ENCODE measurements around the gene TBC1D5. TPM values are rescaled to one million over a fixed set of nuclear protein-coding genes. Genes with fewer than 3 reads are reported as not detected.

TBC1D5 gene
- total and polyA plus RNA-seq, 2 of the 4 experiments (the other 2 are of a cell fraction): 16.4 to 57.0 TPM

DNA sequence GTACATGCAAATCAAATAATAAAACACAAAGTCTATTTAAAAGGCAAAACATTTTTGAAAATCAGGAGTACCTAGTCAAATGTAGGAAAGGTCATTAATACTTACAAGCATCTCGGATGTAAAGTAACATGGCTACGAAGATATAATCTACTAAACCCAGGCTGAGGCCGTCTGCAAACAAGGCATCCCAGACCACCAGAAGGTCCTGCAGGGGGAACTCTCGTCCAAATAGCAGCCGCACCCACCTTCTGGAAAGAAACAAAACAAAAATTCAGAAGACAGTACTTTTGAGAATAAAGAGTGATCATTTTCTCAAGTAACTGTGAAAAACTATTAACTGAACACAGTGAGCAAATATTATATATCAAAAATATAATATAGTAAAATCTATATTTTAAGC is 434.5 kb downstream of the TBC1D5 start:
- Histone ChIP-seq H3K9me1 (ENCODE audit: insufficient read depth, low read length) (no peaks in the 10 kb centered on the region), H3K9me3 (ENCODE audit: control insufficient read depth, insufficient read depth, low read length) (no peaks in the 10 kb centered on the region), H4K20me1 (ENCODE audit: insufficient read depth, low read length) (no peaks in the 10 kb centered on the region), H4K8ac (ENCODE audit: low read depth in 2 of 2, low read length in 2 of 2) (no peak overlapping the region), H2AK5ac (ENCODE audit: low read depth, low read length) (no peak overlapping the region), H2BK15ac (ENCODE audit: low read depth, low read length) (no peak overlapping the region), H3K18ac (ENCODE audit: low read depth, low read length) (no peak overlapping the region), H4K5ac (ENCODE audit: low read depth, low read length) (no peak overlapping the region), H3K4ac (ENCODE audit: low read depth, low read length) (no peak overlapping the region), H2AFZ (replicated peaks; ENCODE audit: low read length, poor library complexity) (no peak overlapping the region), H3K36me3 (ENCODE audit: control insufficient read depth, insufficient read depth, low read length) (no peaks in the 10 kb centered on the region), H3K56ac (ENCODE audit: extremely low read depth, insufficient read depth, low read length) (no peak overlapping the region), H2AK9ac (replicated peaks; ENCODE audit: low read depth, low read length, poor library complexity) (no peak overlapping the region), H3K14ac (replicated peaks; ENCODE audit: low read depth, low read length) (no peak overlapping the region), H4K91ac (ENCODE audit: insufficient read depth, low read depth, low read length) (no peak overlapping the region), H2BK20ac (ENCODE audit: low read depth, low read length) (no peak overlapping the region), H3K27ac (ENCODE audit: insufficient read depth, low read length) (no peak overlapping the region), H2BK120ac (ENCODE audit: low read depth, low read length) (no peak overlapping the region), H3K79me1 (ENCODE audit: low read depth in 1 of 2, low read length in 2 of 2) (no peaks in the 10 kb centered on the region), H3K4me3 (ENCODE audit: insufficient read depth, low read depth, low read length) (no peak overlapping the region), H3K4me2 (ENCODE audit: low read depth, low read length) (no peak overlapping the region), H3K27me3 (ENCODE audit: control insufficient read depth, insufficient read depth, low read length) (no peaks in the 10 kb centered on the region), H2BK5ac (ENCODE audit: low read depth, low read length, poor library complexity, severe bottlenecking) (no peak overlapping the region), H3K23ac (ENCODE audit: low read depth, low read length) (no peak overlapping the region), H3K9ac (ENCODE audit: low read depth, low read length) (no peak overlapping the region), H3K4me1 (ENCODE audit: control insufficient read depth, insufficient read depth, low read length) (no peaks in the 10 kb centered on the region; the same call in 1 of the 2 replicates)
- CTCF ChIA-PET: interaction anchor here (1.2 kb wide), 1 partner anchor 14 kb away, joined by 4 read pairs; no protein-coding TSS in a partner anchor
- no TSS peak for BruUV-seq (replicated peaks)
- in situ Hi-C loops (cut with MboI; ENCODE audit: low sequenced_read_pairs) (no loop called here), intact Hi-C loops (cut with micrococcal nuclease) (no loop called here), dilution Hi-C loops (cut with HindIII; ENCODE audit: low sequenced_read_pairs, unreplicated experiment) (no loop called here)
- DNase-seq (no peak), ATAC-seq (ENCODE audit: low read depth) (no peak)
- TF ChIP-seq RFX5 (IDR thresholded peaks at IDR 0.05; ENCODE audit: low read depth, low read length) (no peak), NFE2L2 (IDR thresholded peaks at IDR 0.05; ENCODE audit: low read depth, low read length) (no peak), POLR2A (IDR thresholded peaks at IDR 0.05; ENCODE audit: low read depth, low read length) (no peak), MAFK (IDR thresholded peaks at IDR 0.05; ENCODE audit: low read depth, low read length) (no peak), CTCF (conservative IDR thresholded peaks at IDR 0.05; ENCODE audit: low read depth, low read length) (no peak), MXI1 (IDR thresholded peaks at IDR 0.05; ENCODE audit: borderline replicate concordance, low read depth, low read length) (no peak), MAZ (IDR thresholded peaks at IDR 0.05; ENCODE audit: borderline replicate concordance, low read depth, low read length) (no peak), ELK1 (IDR thresholded peaks at IDR 0.05; ENCODE audit: borderline replicate concordance, low read depth, low read length) (no peak), SMC3 (IDR thresholded peaks at IDR 0.05; ENCODE audit: low read depth, low read length) (no peak), FOS (IDR thresholded peaks at IDR 0.05; ENCODE audit: low read depth, low read length) (no peak), CHD1 (IDR thresholded peaks at IDR 0.05; ENCODE audit: low read depth, low read length) (no peak), CEBPB (IDR thresholded peaks at IDR 0.05; ENCODE audit: low read depth, low read length) (no peak), RAD21 (IDR thresholded peaks at IDR 0.05; ENCODE audit: low read length) (no peak), RCOR1 (IDR thresholded peaks at IDR 0.05; ENCODE audit: insufficient replicate concordance, low read length) (no peak)
- TF ChIP-seq, protein P1, sequence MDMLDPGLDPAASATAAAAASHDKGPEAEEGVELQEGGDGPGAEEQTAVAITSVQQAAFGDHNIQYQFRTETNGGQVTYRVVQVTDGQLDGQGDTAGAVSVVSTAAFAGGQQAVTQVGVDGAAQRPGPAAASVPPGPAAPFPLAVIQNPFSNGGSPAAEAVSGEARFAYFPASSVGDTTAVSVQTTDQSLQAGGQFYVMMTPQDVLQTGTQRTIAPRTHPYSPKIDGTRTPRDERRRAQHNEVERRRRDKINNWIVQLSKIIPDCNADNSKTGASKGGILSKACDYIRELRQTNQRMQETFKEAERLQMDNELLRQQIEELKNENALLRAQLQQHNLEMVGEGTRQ (IDR thresholded peaks at IDR 0.05; ENCODE audit: low read depth, low read length): no peak
- WGBS, 2 experiments (ENCODE audit: extremely low coverage in 2 of 2, insufficient read length in 1 of 2): no CpG with 5 or more reads among the region's 5 CpGs
- POLR2A ChIA-PET (ENCODE audit: unreplicated experiment): no interaction called here

Data from IMR-90 (cell line).